ENCODE data around the gene STK17A.

The STK17A gene

DNA sequence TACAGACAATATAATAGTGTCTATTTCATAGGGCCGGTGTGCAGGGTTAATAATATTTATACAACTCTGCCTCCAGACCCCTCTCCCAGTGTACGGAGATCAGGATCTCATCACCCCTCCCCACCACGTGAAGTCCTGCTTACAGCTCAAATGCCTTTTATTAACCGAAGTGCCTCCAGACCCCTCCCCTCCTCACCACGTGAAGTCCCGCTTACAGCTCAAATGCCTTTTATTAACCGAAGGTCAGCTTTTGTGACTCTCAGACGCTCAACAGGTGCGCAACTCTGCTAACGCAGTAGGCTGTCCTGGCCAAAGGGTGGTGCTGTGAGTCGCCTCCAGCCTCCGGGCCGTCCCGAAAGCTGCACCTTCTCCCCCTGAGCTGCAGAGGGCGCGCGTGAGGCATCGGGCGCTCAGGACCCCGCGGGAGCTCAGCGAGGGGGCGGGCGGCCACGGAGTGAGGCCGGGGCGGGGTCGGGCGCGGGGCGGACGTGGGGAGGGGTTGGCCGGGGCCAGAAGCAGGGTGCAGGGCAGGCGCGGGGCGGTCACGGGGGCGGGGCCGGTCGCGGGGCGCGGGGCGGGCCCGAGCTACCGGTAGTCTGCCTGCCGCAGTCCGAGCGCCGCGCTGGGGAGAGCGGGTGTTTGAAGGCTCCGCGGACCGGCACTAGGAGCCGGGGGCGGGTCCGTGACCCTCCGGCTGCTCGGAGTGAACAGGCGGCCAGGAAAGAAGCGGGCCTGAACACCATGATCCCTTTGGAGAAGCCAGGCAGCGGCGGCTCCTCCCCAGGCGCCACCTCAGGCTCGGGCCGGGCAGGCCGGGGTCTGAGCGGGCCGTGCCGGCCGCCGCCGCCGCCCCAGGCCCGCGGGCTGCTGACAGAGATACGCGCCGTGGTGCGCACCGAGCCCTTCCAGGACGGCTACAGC, at the start of gene STK17A:
TSS of gene STK17A (plus strand) at position 606 of the 921 bp plus-strand sequence. CDS start at position 742, 136 bp downstream.
- DNase-seq: peak; percentile 79 to 88

DNA sequence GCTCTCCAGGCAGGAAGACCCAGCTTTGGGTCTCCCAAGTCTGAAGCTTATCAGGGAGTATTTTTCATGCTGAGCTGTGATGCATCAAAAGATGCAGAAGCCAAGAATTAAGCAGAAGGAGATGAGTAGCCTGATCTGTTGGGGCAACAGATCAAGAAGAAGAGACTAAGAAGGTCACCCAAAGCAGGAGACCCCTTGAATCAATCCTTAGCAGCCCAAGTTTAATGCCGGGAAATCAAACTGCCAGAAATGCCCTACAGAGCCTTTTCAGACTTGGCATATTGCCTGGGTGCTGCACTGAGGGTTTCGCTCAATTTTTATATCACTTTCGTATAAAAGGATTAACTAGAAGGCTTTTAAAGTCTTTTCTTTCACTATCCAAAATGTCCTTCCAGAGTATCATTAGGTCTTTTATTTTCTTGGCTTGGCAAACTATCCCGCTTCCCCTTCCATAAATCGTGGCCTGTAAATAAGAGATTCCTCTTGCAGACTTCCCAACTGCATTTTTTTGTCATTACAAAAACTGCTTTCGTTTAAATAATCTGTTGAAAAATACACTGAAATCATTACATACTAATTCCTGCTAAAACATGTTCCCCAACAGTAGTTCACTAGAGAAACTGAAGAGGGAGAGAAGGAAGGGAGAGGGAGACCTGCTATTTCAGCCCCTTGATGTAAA, 49.0 kb upstream of the STK17A start:
- DNase-seq: no peak

DNA sequence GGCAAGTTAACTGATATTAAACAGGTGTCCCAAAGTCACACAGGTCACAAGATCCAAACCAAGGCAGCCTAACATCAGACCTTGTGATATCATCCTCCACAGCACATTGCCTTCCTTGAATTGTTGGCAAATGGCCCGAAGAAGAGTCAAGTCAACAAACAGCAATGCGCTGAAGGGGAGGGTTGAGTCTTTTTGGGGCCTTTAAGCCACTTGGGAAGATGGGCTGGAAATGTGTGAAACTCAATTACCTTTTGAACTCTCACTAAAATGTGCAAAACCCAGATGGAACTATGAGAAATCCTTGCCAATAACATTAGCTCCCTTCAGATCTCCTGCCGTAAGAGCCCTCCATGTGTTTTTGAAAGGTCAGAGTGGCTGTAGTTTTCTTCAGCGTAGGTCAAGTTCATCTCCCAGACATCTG, 47.9 kb upstream of the STK17A start:
- DNase-seq: no peak

DNA sequence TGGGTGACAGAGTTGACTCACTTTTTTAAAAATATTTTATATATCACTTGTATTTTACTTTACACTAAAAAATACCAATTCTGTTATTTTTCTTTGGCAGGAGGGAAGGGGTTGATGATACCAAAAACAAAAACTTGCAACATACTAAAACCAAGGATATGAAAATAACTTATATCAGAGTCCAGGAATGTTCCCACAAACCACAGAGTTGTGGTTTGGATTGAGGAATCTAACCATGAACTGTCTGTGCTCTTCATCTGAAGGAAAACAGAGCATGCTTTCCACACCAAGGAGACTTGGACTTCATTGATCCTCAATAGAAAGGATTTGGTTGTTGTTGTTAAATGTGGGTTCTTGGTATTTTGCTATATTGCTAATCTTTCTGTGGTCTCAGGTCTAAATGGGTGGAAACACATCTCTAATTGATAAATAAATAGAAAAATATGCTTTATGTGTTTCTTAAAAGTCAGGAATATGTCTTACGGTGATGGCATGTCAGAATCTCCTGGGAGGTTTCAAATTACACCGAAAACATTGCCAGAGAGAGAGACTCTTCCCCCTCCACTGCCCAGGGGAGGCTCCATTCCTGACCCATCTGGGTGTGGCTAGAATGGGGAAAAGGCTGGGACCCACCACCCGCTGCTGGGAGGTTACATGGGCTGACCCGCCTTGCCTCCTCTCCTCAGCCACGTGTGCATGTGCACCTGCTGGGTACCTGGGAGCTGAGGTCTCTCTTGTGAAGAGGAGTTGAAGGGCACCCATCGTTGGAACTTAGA, 46.9 kb upstream of the STK17A start:
- no peak for DNase-seq

DNA sequence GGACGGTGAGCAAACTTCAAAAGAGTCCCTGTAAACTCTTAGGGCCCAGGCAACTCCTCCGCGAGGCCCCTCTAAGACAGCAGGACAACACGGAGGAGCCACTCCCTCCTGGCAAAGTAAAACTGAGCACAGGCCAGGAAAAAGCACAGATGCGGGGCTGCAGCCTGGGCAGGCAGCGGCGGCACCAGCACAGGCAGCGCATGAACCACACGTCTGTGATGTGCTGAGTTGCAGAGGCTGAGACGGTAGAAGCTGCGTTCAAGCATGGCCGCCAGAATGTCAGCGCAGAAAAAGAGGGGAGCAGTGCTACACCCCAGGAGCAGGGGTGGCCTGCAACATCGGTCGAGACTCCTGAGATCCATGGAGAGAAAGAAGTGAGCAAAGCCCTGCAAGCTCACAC, 46.1 kb upstream of the STK17A start:
- DNase-seq: no peak

DNA sequence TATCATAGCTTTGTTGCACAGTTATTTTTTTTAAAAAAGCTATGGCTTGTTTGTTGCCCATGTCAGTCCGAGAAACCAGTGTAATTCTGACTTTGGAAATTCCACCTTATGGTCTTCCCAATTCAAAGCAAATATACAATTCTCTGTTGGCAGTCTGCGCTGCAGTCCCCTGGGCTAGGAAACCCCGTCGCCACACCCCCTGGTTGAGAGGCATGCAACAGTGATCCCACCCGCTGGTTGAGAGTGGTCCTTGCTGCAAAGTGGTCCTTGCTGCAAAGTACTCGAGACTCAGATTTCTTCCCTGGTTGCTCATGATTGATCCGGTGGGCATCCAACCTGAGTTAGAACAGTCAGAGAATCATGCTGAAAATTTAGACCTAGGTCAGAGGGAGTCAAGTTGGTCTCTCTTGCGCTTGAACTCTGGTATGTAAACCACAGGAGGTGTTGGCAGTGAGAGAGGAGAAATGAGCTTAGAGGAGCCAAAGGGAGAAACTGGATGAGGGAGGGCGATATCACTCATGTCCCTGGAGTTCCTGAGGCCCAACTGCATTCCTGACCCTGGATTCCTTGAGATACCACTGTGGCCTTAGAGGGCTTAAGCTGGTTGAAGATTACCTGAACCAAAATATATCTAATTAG, 45.0 kb upstream of the STK17A start:
- no peak for DNase-seq

DNA sequence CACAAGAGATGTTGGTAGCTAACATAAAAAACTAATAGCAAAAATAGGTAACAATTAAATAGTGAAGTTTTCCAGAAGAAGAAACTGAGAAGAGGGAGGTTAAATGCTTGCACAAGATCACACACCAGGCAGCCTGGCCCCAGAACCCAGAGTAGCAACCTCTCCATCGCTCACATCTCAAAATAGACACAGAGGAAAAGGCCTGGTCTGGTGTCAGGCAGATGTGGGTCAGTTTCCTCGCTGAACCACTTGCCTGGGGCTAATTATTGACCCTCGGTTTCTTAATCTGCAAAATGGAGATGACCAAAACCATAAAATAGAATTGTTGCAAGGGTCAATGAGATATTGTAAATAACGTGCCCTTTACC, 44.5 kb upstream of the STK17A start:
- DNase-seq: no peak

DNA sequence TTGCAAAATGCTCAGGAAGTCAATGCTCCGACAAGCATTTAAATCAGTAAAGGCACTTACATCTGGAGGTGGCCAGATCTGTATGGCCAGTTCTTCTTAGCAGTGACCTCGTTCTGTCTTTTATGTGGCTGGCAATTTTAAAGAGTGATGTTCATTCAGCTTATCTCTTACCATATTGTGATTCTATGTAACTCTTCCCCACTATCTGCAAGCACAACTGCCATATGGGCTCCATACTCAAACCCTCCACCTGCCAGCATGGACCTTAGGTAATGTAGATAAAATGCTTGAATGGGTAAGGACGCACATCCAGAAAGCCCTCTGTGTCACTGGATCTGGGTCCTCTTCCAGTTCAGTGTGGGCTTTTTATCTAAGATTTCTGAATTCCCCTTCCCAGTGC, 42.4 kb upstream of the STK17A start:
- no peak for DNase-seq

DNA sequence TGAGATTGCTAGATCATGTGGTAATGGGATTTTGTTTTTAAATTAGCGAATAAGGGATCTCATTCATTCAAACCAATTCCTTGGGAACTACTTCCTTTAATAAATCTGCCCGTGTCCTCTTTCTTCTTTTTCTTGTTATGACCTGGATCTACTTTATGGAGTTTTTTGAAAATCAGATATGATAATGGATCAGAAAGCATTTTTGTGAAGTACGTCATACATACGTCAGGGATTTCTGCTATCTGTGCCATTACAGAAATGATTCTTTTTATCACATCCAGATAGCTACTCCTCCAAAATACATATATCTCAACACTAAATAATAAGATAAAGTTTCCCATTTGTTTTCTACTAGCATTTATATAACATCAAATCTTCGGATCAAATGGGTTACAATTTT, 40.2 kb upstream of the STK17A start:
- no peak for DNase-seq

DNA sequence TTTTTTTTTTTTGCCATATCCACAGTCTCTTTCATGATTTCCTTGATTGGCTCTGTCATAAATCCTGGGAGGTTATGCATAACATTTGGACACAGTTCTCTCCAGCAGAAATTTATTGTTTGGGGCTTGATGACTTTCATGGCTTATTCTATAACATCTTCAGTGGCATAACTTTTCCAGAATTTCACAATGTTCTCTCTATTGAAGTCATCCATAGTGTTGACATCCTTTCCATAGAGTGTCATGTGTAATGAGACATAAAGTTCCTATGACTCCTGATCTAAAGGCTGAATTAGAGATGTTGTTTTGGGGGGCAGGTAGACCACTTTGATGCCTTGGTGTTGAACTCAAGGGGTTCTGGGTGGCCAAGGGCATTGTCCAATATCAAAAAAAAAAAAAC, 36.7 kb upstream of the STK17A start:
- no peak for DNase-seq

DNA sequence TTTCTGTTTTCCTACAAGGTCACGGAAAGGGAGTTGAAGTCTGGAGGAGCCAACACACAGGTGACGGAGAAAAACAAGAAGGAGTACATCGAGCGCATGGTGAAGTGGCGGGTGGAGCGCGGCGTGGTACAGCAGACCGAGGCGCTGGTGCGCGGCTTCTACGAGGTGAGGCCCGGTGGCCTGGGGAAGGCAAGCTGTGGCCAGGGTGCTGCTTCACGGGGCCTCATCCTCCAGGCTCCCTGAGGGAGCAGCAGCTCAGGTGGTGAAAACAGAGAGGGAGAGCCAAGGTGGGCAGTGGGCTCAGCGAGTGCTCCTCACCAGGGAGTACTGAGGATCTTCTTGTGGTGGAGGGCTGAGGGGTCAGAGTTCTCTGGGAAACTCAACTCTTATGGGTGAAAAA, 32.5 kb upstream of the STK17A start:
- DNase-seq: no peak

DNA sequence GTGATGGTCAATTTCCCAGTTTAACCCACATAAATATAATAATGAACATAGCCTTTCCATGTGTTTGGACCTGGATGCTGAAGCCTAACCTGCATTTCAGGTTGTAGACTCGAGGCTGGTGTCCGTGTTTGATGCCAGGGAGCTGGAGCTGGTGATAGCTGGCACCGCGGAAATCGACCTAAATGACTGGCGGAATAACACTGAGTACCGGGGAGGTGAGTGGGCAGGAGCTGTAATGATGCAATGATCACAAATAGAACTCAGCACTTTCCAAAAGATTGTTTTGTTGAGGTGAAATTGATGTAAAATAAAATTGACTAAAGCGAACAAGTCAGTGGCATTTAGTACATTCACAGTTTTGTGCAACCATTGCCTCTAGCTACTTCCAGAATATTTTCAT, 30.8 kb upstream of the STK17A start:
- DNase-seq: no peak

DNA sequence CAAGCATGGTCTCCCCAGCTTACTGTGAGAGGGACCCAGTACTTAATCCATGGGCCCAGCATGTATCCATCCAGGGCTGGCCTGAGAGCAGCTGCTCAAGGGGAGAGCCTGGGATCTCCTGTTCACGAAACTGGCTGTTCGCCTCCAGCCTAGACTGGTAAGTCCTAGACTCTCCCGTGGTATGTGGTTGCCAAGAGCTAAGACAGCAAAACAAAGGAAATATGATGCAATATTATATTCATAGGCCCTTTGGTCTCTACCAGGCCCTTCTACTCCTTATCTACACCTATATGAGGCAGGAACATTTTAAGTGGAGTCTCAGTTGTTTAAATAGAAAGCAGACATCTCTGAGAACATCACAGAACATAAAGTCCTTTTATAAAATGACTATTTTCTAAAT, 28.9 kb upstream of the STK17A start:
- DNase-seq: peak; percentile 15 to 23

DNA sequence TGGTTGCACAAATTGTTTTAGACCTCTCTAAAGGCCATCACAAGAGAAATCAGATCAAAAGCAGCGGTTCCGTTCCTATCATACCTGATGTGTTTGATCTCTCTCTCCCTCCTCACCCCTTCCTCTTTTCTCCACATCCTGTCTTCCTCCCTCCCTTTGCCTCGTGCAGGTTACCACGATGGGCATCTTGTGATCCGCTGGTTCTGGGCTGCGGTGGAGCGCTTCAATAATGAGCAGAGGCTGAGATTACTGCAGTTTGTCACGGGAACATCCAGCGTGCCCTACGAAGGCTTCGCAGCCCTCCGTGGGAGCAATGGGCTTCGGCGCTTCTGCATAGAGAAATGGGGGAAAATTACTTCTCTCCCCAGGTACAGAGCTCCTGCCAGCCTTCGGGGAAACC, 28.5 kb upstream of the STK17A start:
- DNase-seq: no peak

DNA sequence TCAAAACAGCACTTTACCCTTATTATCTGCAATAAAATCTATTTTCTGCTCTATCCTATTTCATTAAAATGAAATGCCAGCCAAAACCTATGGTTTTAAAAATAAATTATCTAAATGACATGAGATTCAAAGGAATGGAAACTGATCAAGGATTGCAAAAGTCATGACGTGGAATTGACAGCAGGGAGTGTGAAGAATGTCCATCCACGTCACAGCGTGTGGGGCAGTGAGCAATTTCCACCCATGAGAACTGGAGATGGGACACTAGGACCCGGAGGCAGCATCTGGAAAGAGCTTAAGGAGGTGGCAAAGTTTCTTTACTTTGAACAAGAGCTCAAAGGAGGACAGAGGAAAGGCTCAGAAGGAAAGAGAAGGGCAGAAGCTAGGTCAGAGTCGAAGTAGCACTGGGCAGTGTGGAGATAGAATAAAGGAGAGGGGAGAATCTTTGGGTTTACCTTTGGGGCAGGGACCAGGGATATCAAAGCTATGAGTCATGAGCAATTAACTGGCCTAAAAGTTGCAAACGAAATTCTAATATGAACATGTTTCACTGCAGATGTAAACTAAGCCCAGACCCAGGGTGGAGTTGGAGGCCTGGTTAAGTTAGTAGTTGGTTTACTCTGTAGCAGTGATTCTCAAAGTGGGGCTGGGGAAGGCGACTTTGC, 24.9 kb upstream of the STK17A start:
- no peak for DNase-seq

DNA sequence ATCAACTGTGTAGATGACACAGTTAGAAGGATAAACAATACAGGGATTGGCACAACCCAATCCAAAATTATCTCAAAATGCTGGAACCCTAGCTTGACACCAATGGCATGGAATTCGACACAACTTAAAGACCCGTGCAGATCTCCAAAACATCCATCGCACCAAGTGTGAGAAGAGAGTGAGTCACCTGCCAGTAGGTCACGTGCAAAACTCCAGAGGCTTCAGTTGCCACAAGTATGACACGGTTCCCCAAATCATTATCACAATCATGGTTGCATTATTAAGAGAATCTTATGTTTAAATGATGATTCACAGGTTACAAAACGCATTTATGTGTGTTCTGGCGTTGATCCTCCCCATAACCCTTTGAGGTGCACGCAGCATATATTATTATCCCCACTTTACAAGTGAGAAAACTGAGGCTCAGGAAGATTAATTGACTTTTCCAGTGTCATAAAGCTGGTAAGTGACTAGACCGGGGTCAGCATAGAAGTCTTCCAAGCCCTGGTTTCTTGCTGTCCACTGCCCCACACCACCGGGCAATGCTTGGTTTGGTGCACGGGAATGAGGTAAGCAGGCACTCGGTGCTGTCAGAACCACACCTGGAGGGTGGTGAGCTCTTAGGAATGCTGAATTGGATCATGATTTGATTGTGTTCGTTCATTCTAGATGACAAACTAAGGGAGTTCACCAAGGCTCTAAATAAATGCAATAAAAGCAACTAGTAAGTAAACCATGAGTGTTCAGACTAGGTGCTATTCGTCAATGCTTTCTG, 23.6 kb upstream of the STK17A start:
- no peak for DNase-seq

DNA sequence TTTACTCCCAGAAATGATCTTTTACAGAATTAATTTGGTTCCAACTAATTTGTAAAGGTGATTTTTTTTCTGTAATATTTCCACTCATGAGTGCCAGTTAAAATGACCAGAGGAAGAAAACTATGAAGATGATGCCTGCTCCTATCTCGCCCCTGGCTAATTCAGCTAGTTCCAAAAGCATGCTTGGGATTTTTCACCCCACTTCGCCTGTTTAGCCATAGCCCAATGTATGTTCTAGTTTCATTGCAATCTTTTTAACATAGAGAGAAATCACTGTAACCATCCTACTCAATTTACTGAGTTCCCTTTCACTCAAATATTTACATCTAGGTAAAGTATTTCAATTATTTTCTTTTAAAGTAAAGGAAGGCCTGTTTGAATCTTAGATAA, 23.0 kb upstream of the STK17A start:
- no peak for DNase-seq

DNA sequence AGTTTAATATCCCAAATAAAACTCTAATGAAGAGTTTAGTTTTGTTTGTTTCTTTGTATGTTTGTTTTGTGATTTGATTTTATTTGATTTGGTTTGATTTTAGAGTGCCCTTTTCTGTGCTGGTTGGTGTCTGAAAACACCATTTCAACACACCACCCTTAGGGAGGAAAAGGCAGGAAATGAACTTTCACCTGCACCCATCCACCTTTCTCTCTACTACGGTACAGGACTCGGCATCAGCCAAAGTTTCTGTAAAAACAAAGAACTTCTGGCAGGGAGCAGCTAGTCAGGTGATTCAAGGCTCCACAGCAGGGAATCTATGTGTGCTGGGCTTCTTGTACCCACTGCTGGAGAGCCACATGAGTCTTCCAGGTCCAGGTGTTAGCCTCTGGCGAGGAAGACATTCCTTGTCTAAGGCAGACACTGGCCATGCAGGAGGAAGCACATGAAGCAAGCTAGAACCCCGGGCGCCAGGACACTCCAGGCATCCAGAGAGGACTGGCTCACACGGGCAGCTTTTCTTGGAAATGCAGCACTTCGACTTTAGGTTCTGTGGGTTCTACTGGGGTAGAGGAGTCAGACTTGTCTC, 22.1 kb upstream of the STK17A start:
- no peak for DNase-seq

DNA sequence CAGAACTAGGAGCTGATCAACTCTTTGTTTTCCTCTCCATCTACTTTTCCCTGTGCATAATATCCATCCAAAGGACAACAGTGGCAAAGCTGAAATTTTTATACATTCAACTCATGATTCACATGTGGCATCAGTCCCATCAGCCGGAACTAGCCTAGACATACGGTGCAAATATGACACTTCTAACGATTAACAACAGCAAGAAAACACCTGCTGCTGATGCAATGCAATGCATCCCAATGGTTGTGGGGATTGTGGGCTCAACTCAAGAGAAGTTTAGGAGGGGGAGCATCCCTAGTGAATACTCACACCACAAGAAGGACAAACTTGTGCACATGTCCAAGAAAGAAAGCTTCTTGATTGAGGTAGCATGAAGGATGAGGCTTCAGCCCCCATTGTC, 20.5 kb upstream of the STK17A start:
- DNase-seq: no peak

DNA sequence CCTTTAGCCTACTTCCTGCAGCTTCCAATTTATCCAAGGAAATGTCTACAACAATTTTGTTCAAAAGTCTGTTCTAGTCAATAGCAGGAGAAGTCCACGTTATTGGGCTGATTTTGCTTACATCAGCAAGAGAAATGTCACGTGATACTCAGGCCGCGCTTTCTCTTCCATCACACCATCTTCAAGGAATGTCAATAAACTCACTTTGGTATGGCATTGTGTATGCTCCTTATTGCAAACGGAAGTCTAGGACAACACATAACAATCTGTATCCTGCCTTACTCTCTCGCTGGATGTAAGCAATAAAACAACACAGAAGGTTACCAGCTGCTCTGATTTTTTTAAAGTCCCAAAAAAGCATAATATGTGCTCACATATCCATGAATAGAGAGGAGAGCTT, 17.1 kb upstream of the STK17A start:
- no peak for DNase-seq

DNA sequence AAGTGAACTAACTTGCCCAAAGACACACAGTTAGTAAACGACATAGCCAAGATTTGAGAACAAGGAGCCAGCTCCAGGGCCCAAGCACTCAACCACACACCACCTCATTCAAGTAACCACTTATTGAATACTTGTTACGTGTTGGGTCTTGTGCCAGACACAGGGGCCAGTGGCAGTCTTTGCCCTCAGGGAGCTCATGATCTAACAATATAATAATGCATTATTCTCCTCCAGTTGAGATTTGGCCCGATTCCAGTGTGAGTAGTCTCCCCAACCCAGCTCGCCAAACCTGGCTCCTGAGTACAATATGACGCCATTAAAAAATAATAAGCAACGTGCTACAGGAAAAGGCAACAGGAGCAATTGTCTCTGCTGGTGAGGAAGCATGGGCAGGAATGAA, 14.4 kb upstream of the STK17A start:
- DNase-seq: no peak
